GM12891 (cell line): ENCODE data around the gene DNAH10.
"Not testable (repeated sequence)": the region's sequence is repeated elsewhere in the genome, so short reads cannot be mapped to it uniquely, and the experiment has no call there.

ENCODE experiments used
- PAX5 ChIP-seq: IDR thresholded peaks from 2 replicates; pipeline ENCODE4 v1.6.1; 2011; ENCODE audit warnings: low read length, moderate library complexity, mild to moderate bottlenecking; ENCODE audit not compliant: insufficient read depth, severe bottlenecking
- POLR2A ChIP-seq: IDR thresholded peaks from 2 replicates; pipeline ENCODE4 v1.6.1; 2011; ENCODE audit warnings: low read depth, low read length, control low read depth
- POLR2AphosphoS5 ChIP-seq: IDR thresholded peaks from 2 replicates; pipeline ENCODE4 v1.6.1; 2011; ENCODE audit warnings: low read depth, low read length, control low read depth
- SPI1 ChIP-seq: IDR thresholded peaks from 2 replicates; pipeline ENCODE4 v1.6.1; 2011; ENCODE audit warnings: low read depth, low read length, control low read depth
- TAF1 ChIP-seq: IDR thresholded peaks from 2 replicates; pipeline ENCODE4 v1.6.1; 2011; ENCODE audit warnings: low read depth, low read length, control low read depth

DNA sequence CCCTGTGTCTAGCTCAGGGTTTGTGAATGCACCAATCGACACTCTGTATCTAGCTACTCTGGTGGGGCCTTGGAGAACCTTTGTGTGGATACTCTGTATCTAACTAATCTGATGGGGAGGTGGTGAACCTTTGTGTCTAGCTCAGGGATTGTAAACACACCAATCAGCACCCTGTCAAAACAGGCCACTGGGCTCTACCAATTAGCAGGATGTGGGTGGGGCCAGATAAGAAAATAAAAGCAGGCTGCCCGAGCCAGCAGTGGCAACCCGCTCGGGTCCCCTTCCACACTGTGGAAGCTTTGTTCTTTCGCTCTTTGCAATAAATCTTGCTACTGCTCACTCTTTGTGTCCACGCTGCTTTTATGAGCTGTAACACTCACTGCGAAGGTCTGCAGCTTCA is 185.4 kb downstream of the DNAH10 start:
- not testable (repeated sequence) for TF ChIP-seq POLR2A, POLR2AphosphoS5, TAF1, PAX5, SPI1
